PC-9 (cell line): Measurements from ENCODE around the gene MCRIP1.

Experiments used
- EZH2 ChIP-seq: fragments of 200-600 bp; sonication (generic); IDR thresholded peaks from 2 replicates; pipeline ENCODE4 v1.8.0; 2017; ENCODE audit warnings: antibody characterized with exemption, low read depth
- TF ChIP-seq, protein P1 (sequence below): fragments of 200-600 bp; sonication (generic); conservative IDR thresholded peaks from 2 replicates; pipeline ENCODE4 v1.6.1; 2017; ENCODE audit warnings: mixed run types, antibody characterized with exemption, mild to moderate bottlenecking, moderate library complexity

- TF ChIP-seq, protein P1, sequence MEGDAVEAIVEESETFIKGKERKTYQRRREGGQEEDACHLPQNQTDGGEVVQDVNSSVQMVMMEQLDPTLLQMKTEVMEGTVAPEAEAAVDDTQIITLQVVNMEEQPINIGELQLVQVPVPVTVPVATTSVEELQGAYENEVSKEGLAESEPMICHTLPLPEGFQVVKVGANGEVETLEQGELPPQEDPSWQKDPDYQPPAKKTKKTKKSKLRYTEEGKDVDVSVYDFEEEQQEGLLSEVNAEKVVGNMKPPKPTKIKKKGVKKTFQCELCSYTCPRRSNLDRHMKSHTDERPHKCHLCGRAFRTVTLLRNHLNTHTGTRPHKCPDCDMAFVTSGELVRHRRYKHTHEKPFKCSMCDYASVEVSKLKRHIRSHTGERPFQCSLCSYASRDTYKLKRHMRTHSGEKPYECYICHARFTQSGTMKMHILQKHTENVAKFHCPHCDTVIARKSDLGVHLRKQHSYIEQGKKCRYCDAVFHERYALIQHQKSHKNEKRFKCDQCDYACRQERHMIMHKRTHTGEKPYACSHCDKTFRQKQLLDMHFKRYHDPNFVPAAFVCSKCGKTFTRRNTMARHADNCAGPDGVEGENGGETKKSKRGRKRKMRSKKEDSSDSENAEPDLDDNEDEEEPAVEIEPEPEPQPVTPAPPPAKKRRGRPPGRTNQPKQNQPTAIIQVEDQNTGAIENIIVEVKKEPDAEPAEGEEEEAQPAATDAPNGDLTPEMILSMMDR, result no peak
- no peak for TF ChIP-seq EZH2
Observed at GRCh38 chr17:81807839-81808238, 25.3 kb downstream of the MCRIP1 start.
